M059J (cell line): ENCODE results near the gene NDUFA13. TPM values are rescaled to one million over a fixed set of nuclear protein-coding genes. Genes with fewer than 3 reads are reported as not detected.
A peak's percentile ranks its signal among the peaks of the same experiment; 100 is the strongest.
"Not testable (repeated sequence)": the region's sequence is repeated elsewhere in the genome, so short reads cannot be mapped to it uniquely, and the experiment has no call there.

Experiments used
- DNase-seq: peaks from one replicate; pipeline ENCODE4 v3.0.0-alpha.2; 2012; ENCODE audit warnings: low read depth
- total RNA-seq: library from RNA; depleted of rRNA; stranded (reverse); fragments of >200 nt; shearing (Covaris generic); gene quantifications from 2 replicates; pipeline ENCODE4 v1.2.3, GENCODE V29; 2014; rRNA removed

NDUFA13 gene
- 84.9 and 205 TPM in 2 replicates for total RNA-seq

DNA sequence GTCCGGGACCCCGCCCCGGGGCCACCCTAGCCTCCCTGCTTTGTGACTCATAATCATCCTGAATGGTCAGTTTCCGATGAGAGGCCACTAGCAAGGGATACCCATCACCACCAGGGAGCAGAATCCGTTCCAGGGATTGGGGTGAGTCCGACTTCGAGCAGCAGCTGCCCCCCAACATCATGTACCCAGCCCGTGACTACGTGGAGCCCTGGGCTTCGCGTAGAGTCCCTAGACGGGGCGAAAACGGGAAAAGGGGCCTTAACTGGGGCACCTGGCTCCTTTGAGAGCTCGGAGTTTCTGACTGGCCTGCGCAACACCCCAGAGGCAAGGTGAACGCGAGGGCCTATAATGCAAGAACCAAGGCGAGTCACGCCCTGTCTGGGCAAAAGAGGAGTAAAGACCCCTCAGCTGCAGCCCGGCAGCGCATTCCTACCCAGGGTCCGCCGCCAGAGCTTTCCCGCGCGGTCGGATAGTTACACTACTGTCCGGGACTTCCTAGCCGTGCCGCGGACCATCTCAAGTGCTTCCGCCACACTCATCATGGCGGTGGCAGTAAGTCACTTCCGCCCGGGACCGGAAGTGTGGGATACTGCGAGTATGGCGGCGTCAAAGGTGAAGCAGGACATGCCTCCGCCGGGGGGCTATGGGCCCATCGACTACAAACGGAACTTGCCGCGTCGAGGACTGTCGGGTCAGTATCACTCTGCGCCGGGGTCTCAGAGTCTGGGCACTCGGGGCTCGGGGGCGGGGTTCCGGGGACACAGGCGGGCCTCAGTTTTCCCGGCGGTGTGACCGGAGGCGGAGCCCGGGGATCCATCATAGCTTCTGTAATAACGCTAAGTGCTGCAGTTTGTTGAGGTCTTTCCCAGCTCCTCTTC, at the start of gene NDUFA13:
Gene NDUFA13, plus strand, starts transcription at position 584 of the 878 bp plus-strand sequence. Its CDS starts 14 bp downstream, at position 598.
- peak; percentile 91 for DNase-seq

DNA sequence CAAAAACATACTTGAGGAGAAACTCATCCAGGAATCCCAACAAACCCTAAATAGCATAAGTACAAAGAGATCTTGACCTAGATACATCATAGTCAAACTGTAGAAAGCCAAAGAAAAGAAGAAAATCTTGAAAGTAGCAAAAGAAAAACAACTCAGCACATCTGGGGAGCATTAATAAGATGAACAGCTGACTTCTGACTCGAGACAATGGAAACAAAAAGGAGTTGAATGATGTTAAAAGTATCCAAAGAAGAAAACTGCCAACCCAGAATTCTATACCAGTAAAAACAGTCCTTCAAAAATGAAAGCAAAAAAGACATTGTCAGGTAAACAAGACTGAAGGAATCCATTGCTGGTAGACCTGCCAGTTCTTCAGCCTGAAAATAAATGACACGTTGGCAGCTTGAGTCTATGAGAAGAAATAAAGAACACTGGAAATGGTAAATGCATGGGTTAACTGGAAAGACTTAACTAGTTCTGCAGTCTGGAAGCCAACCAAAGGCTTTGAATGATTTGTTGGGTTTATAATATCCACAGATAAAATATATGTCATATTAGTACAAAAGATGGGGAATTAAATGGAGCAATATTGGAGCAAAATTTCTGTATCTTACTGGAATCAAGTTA, 47.5 kb upstream of the NDUFA13 start:
- DNase-seq: peak; percentile 34

DNA sequence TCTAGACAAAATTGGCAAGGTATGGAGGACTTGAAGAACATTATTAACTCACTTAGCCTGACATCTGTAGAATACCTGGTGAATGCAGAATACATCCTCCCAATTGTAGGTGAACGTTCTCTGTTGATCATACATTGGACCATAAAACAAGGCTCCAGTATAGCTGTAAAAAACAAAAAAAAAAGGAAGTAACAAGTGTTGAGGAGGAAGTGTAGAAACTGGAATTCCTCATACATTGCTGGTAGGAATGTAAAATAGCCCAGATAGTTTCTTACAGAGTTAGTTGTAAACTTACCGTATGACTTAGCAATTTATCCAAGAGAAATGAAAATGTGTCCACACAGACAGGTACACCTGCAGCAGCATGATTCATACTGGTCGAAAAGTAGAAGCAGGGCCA, 45.4 kb upstream of the NDUFA13 start:
- no peak for DNase-seq

DNA sequence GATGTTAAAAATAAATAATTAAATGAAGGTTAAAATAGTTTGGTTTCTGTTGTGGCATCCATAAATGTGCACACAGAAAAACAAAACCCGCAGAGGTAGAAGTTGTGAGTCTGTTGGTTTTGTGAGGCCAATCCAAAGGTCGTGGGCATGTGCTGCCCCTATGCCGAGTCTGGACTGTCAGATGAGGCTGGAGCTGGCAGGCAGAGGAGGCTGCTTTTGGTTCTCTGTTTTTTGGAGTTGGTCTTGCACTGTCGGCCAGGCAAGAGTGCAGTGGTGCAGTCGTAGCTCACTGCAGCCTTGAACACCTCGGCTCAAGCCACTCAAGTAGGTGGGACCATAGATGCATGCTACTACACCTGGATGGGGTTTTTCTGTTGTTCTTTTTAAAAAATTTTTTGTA, 44.3 kb upstream of the NDUFA13 start:
- no peak for DNase-seq

DNA sequence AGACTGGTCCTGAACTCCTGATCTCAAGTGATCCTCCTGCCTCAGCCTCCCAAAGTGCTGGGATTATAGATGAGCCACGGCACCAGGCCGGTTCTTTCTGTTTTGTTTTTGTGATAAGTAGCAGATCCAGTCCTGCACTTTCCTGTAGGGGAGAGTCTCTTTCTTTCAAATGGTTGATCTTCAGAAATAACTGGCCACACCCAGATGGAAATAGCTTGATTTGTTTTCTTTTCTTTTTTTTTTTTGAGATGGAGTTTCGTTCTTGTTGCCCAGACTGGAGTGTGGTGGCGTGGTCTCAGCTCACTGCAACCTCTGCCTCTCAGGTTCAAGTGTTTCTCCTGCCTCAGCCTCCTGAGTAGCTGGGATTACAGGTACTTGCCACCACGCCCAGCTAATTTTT, 43.9 kb upstream of the NDUFA13 start:
- not testable (repeated sequence) for DNase-seq

DNA sequence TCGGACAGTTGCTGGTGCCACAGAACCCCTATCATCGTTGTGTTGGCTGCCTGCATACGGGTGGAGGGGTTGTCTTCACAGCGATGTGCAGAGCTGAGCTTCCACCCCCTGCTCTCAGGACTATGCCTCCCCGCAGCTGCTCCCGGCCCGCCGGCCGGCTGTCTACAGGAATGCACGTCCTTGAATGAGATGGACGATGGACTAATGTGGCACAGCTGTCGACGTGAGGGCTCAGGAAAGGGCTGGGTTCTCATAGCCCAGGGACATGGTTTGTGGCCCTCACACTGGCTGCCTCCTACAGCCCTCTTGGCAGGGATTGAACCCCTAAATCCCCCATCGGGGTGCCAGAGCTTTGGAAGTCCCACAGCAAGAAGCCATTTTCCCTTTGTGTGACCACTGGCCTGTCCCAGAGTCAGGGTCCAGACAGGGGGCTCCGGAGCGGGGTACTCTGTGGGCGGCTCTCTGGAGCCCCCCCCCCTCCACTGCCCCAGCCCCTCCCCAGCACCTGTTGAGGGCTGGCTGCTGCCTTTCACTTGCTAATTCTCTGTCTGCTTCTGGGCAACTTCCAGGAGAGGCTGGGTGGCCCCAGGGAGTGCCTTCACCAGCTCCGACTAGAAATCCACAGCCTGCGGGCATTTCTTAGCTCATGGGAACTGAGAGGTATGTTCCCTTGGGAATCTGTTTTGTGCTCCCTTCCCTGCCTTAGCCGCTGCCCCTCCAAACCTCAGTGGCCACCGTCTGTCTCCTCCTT, 40.8 kb upstream of the NDUFA13 start:
- DNase-seq: no peak

DNA sequence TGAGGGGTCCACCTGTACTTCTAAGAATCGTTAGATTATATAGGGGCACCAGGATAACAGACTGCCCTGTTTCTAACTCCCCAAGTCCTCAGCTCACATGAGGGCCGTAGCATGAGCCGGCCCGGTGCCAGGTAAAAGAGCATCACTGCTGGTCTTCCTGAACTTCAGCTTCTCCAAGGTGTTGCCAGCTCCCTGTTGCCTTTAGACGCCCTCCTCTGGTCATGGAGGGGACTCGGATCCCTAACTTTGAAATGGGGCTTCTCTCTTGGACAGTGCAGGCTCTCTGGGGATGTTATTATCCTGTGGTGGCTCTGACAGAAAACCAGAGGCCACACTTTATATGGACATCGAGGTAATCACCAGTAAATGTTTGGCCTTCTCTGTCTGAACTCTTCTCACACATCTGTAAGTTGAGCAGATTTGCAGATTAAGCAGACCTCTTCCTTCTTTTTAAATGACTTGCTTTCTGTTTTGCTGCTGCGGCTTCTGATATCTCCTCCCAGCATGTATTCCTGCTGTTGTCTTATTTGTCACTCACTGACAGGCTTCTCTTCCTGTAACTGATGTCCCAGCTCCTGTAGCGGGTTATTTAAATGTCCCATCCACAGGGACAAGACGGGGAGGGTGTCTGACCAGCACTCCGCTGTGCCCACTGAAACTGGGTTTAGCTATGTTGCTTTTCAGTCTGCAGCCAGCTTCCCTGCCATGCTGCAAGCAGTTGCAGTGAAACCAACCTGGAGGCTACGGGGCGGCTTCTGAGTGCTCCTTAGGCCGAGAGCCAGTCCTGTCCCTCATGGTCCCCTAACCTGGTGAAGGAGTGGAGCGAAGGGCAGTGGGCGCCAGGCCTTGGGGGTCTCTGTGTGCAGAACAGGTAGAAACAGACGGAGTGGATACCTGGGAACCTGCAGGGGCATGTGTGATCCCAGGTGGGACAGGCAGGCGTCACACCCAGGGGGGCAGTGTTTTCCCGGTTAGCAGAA, 39.9 kb upstream of the NDUFA13 start:
- no peak for DNase-seq

DNA sequence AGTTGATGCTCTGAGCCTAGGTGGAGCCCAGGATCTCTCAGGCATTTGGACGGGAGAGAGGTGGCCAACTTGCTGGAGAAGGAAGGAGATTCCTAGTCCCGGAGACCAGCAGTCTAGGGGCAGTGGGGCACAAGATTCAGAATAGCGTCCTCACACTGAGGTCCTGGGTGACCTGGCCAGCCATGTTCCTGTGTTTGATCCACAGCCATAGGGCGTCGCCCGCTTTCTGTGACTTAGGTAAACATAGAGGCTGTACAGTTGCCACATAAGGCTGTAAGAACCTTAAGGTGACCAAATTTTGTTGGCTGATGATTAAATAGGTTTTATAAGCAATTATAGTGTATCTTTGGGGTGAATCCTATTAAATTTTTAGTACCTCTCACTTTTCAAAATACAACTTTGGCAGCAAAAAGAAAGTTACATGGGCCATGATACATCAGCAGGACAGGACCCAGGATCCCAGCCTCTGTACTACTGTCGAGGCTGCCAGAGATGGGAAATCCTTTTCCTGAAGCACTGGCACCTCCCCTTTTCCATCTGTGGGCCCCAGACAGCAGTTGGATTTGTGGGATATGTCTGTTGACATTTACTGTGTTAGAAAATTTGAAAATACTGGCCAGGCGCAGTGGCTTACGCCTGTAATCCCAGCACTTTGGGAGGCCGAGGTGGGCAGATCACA, 38.2 kb upstream of the NDUFA13 start:
- DNase-seq: no peak

DNA sequence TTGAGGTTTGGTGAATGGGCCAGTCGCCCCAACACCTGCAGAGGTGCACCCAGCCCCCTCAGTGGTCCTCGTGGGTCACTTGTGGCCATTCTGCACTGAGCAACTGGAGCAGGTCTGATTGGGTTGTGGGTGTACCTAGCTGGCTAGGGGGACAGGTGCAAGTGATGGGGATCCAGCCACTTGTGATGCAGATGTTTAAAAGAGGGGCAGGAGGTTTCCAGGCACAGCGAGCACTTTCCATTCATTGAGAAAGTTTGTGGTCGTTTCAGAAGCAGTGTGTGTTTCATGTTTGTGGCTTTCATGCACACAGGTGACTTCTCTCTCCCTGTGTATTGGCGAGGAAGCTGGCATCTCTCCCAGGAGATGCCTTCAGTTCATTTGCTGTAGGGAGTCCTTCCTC, 35.3 kb upstream of the NDUFA13 start:
- peak; percentile 34 for DNase-seq

DNA sequence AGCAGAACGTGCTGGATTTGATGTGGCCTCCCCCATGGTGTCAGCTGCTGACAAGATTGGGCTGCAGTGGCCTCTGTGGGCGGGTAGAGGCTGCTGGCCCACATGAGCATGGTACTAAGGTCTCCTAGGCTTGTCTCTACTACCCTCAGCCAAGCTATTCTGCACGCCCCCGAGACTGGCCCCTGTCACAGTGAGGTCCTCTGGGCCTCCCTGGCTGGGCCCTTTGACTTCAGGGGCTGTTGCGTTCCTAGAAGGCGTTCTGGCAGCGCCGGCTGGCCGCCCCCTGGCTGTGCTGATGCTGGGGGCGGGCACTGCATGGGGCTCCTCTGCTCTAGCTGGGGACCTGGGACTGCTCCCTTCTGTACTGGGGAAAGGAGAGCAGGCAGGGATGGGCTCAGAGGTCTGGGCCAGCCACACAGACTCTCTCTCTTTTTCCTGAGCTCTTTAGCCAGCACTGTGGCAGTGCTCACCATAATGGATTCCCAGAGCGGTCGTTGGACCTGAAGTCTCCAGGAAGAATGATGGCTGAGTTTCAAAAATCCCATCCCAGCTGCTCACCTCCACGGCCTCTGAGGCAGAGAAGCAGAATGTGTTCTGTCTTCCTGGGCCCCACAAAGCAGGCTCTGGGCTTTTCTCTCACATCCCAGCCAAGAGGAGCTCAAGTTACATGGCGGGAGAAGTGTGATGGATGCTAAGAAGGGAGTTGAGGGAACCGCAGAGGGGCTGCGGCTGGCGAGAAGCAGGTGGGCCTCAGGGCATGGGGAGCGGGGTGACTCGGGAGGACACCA, 33.0 kb upstream of the NDUFA13 start:
- DNase-seq: no peak

DNA sequence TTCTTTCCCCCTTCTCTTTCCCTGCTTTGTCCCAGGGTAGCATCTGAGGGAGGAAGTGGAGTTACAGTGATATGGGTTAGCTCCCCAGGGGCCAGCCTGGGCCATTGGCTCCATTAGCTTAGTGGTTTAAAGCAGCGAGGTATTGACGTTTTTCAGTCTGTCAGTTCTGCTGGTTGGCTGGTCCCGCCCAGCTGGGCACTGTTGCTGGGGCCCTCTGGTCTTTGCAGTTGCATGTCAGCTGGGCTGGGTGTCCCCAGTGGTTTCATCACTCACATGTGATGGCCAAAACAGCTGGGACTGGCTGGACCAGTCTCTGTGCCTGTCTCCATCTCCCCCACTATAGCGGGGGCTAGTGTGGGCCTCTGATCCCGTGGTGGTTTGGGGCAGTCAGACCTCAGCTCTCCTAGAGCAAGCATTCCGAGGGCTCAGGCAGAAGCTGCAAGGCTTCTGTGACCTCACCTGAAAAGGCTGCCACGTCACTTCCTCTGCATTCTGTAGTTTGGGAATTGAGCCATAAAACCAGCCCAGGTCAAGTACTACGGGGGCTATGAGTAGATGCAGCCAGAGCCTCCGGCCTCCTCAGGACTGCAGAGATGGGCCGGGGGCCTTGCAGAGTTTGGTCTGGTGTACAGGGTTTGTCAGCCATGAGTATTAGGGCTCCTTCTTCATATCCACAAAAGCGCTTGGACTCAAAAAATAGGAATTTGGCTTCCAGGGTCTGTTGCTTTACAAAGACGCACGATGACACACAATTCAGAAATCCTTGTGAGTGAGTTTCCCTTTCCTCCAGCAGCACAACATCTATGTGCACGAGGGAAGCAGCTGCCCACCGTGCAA, 30.6 kb upstream of the NDUFA13 start:
- DNase-seq: no peak

DNA sequence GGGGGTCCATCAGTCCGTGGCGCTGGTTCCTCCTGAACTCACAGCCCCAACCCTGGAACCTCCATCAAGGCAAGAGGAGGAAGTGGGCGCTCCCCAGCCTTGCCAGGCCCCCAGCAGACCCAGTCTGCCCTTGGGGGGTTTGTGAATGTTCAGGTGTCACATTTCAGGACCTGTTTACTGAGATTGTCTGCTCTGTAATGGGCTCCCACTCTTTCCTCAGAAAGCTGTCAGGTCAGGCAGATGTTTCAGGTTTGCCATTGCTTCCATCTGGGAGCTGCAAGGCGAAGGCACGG, 30.1 kb upstream of the NDUFA13 start:
- DNase-seq: no peak

DNA sequence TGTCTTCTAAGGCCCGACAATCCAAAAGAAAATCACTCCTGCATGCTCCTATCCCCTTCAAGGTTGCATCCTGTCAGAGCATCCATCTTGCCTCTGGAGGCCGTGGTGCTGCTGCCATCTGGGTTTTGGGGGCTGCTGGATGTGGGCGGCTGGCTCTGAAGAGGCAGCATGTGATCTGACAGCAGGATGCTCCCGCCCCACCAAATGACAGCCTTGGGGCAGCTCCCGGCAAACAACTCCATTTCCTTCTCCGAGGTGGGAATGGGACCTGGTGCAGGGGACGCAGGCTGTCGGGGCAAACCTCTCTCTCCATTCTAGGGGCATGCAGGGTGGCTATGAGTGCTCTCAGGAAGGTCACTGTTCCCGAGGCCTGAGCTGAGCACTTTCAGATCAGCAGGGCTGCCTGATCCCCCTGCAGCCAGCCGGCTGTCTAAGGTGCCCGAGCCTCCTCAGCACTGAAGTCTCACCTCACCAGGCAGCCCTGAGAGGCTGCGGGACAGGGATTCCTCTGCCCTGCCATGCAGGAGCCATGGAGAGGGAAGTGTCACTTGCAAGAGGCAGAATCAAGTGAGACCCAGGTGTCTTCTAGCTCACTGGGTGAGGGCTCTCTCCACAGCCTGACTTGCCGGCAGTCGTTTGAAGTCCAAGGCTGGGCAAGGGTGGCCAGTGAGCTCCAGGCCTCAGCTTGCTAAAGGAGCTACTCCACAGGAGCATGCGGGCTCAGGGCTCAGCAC, 29.5 kb upstream of the NDUFA13 start:
- DNase-seq: no peak

DNA sequence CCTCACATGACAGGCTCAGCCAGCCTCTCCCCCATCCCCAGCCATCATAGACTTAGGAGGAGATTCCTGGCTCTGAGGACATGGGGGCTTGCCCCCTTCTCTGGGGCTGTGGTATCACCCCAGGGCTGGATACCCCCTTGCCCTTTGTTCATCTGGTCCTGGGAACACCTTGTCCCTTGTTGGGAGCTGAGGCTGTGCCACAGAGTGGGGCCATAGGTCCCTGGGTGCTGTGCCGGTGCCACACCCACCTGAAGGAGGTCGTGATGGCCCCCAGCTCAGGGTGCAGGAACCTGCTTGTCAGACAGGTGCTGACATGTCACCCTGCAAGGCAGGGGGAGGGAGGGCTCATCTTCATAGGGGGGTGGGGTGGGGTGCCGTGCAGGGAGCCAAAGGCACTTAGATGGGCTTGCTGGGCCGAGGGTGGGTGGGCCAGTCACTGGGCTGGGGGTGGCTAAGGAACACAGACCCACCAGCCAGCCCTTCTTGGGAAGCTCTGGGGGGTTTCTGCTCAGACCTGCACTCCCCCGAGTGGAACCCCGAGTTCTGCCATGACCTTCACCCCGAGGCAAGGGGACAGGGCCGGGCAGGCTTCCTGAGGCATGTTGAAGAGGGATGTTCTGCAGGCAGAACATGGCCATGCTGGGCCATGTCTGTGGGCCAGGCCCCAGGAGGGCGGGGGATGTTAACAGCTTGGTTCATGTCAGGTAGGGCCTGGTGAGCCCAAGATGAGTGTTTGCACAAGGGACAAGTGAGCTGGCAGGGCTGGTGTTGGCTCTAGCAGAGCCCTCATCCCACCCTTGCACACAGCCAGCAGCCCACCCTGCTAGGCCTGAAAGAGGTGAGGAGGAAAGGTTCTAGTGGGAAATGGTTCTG, 28.7 kb upstream of the NDUFA13 start:
- no peak for DNase-seq

DNA sequence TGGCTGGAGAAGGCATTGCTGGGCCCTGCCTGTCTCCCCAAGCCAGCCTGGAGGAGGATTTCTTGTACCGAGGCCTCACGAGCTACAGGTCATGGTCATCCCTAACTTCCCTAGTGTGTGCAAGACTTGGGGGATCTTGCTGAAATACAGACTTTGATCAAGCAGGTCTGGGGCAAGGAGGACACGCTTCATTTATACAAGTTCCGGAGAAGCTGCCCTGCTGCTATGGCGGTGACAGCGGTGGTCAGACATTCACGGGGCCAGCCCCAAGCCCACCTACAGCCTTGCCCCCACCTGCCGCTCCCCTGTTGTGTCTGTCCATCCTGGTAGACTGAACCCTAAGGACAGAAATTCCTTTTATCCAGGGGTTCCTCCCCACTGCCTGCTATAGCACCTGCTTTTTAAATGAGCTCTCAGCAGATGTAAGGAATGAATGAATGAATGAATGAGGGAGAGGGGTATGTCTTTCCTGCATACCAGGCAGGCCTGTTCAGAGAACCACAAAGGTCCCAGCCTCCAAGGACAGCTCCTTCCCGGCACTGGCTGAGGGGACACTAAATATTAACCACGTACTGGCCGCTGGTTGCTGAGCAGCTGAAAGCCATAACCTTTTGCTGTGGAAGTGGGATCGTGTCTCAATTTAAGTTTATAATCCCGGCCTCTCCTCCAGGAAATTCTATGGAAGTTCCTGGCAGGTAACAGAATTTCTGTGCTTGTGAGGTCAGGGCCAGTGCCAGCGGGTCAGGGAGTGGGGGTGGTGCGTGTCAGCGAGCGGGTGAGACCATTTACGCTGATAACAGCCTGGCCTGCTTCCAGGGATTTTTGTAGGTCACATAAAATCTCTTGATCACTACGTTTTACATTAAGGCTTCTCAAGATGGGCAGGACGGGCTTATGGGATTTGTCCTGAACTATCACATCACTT, 27.8 kb upstream of the NDUFA13 start:
- no peak for DNase-seq
